Measurements from ENCODE around the gene SPATA7. TPM values are rescaled to one million over a fixed set of nuclear protein-coding genes. Genes with fewer than 3 reads are reported as not detected.

The SPATA7 gene
- total RNA-seq, 1 experiment from 2014 or later = 5.3 TPM

- TF ChIP-seq CTCF (conservative IDR thresholded peaks at IDR 0.05) = no peak
- H3K27me3 ChIP-seq (ENCODE audit: insufficient read depth, low read length) = no peaks in the 10 kb centered on the region
- no peak overlapping the region for H3K18ac ChIP-seq (ENCODE audit: insufficient read length, low read depth, low read length)
- H4K91ac ChIP-seq (ENCODE audit: insufficient read length, low read depth, low read length) = no peak overlapping the region
- no peaks in the 10 kb centered on the region for H3K4me1 ChIP-seq (ENCODE audit: insufficient read depth, low read length)
- DNase-seq = no peak
- no peak overlapping the region for H3K23ac ChIP-seq (ENCODE audit: insufficient read length, low read depth, low read length)
- H3K4me2 ChIP-seq (ENCODE audit: insufficient read depth, insufficient read length, low read length) = no peak overlapping the region
- no peak overlapping the region for H3T11ph ChIP-seq (ENCODE audit: low read length)
- H3K27ac ChIP-seq (ENCODE audit: insufficient read length, low read depth, low read length) = no peak overlapping the region
- Mint-ChIP-seq H3K4me3 (no peak overlapping the region), H3K9me3 (no peaks in the 10 kb centered on the region; a peak in 2 of 5 replicates), H3K36me3 (ENCODE audit: insufficient read depth in 1 of 3, low read depth in 3 of 3) (peaks cover 0 to 5% (median 0%) of the 10 kb centered on the region in 3 experiments; a peak in 4 of 7 replicates), H3K4me1 (no peaks in the 10 kb centered on the region), H3K27me3 (ENCODE audit: low read depth) (no peaks in the 10 kb centered on the region), H3K27ac (no peak overlapping the region)
- H2BK120ac ChIP-seq (ENCODE audit: low read depth, low read length, poor library complexity, severe bottlenecking) = no peak overlapping the region
- H2BK5ac ChIP-seq (ENCODE audit: insufficient read length, low read length) = no peak overlapping the region
- no peak overlapping the region for H3K4ac ChIP-seq (ENCODE audit: low read depth, low read length)
- no peak overlapping the region for H3K14ac ChIP-seq (ENCODE audit: insufficient read depth, low read length)
- H4K20me1 ChIP-seq (ENCODE audit: control insufficient read depth, insufficient read depth, insufficient read length) = no peaks in the 10 kb centered on the region
- no peak overlapping the region for H2AFZ ChIP-seq (ENCODE audit: low read length)
- H3K79me2 ChIP-seq (ENCODE audit: insufficient read depth, low read length) = no peaks in the 10 kb centered on the region
- H4K5ac ChIP-seq (ENCODE audit: insufficient read length, low read depth, low read length) = no peak overlapping the region
- no CpG with 5 or more reads among the region's 2 CpGs for WGBS (ENCODE audit: extremely low coverage, insufficient read length, low lambda C conversion rate)
- no peak overlapping the region for H3K56ac ChIP-seq (ENCODE audit: insufficient read length, low read depth, low read length)
- H3K79me1 ChIP-seq (ENCODE audit: insufficient read depth, low read depth, low read length, poor library complexity, severe bottlenecking) = no peaks in the 10 kb centered on the region
- H4K8ac ChIP-seq (replicated peaks; ENCODE audit: insufficient read length, low read depth, low read length) = no peak overlapping the region
- no peak overlapping the region for H3K9ac ChIP-seq (ENCODE audit: extremely low read depth, insufficient read length, low read length)
- H2AK5ac ChIP-seq (ENCODE audit: insufficient read length, low read length) = no peak overlapping the region
- no peak overlapping the region for H2BK12ac ChIP-seq (ENCODE audit: insufficient read length, low read depth, low read length)
- H2BK15ac ChIP-seq (ENCODE audit: low read depth, low read length) = no peak overlapping the region
- no peaks in the 10 kb centered on the region for H3K9me3 ChIP-seq (ENCODE audit: control insufficient read depth, low read depth, low read length)
- H3K23me2 ChIP-seq (ENCODE audit: insufficient read length, low read depth, low read length, poor library complexity, severe bottlenecking) = no peaks in the 10 kb centered on the region
- no peak overlapping the region for H2BK20ac ChIP-seq (ENCODE audit: low read depth, low read length, poor library complexity, severe bottlenecking)
Observed at GRCh38 chr14:88439088-88439487, 53.6 kb downstream of the SPATA7 start.

Data from H9 (cell line).